Endothelial cell of umbilical vein (primary cell): ENCODE data around the gene CACNA2D3. TPM values are rescaled to one million over a fixed set of nuclear protein-coding genes. Genes with fewer than 3 reads are reported as not detected.

Experiments used
- BruUV-seq: library from RNA; stranded (reverse); fragments of 400-500 nt; replicated peaks from 2 replicates; lab custom pipeline; 2021; lab: Mats Ljungman, UMichigan
- CTCF ChIA-PET: fragments of 300-600, 350-600 bp; sonication (Branson Sonifier 250); formaldehyde crosslinking; loops from one replicate; lab custom pipeline; 2021; ENCODE audit warnings: antibody characterized with exemption, inconsistent platforms; lab: Charles Lee
- POLR2A ChIA-PET: fragments of 300-600, 350-600 bp; sonication (Branson Sonifier 250); formaldehyde crosslinking; loops from one replicate; lab custom pipeline; 2021; ENCODE audit warnings: antibody characterized with exemption, inconsistent platforms; lab: Charles Lee
- DNase-seq: peaks from one replicate; pipeline ENCODE4 v3.0.0-alpha.2; 2011; ENCODE audit warnings: low read depth, low spot score
- FAIRE-seq: peaks from 2 replicates; lab custom pipeline; 2011; peaks lifted over from hg19 to GRCh38; lab: Jason Lieb, UNC
- H2AFZ ChIP-seq: 2 replicates; pipeline ENCODE4 v1.6.0; 2012; ENCODE audit warnings: low read depth, low read length, control low read depth, inconsistent platforms
- H3K27ac ChIP-seq: 2 replicates; pipeline ENCODE4 v1.5.1; 2011; ENCODE audit warnings: low read depth, mild to moderate bottlenecking, control low read depth, low read length, moderate library complexity; ENCODE audit not compliant: insufficient read depth
- H3K27me3 ChIP-seq, 2 experiments: 2 replicates each; pipeline versions ENCODE4 v1.6.0 to v1.6.1; 2011; ENCODE audit warnings: low read length in 2 of 2, mixed read lengths in 1 of 2; ENCODE audit not compliant: control insufficient read depth in 2 of 2, insufficient read depth in 2 of 2
- H3K36me3 ChIP-seq, 2 experiments: 2 replicates in 1 of 2; 3 replicates in 1 of 2; pipeline ENCODE4 v1.5.1; 2011; ENCODE audit warnings: low read length in 2 of 2, mild to moderate bottlenecking in 1 of 2, moderate library complexity in 1 of 2; ENCODE audit not compliant: control insufficient read depth in 2 of 2, insufficient read depth in 2 of 2; ENCODE audit errors: extremely low read depth in 1 of 2
- H3K4me1 ChIP-seq: 3 replicates; pipeline ENCODE4 v1.5.1; 2011; ENCODE audit warnings: mild to moderate bottlenecking, low read length; ENCODE audit not compliant: control insufficient read depth, insufficient read depth; ENCODE audit errors: extremely low read depth
- H3K4me2 ChIP-seq: 2 replicates; pipeline ENCODE4 v1.6.1; 2011; ENCODE audit warnings: low read length, control low read depth, mixed read lengths; ENCODE audit not compliant: insufficient read depth
- H3K4me3 ChIP-seq, 3 experiments: fragments of 200-600 bp in 1 of 3; sonication (generic), shearing (Covaris generic) in 1 of 3; replicated peaks in 1 of 3; 2 replicates each; pipeline ENCODE4 v1.5.1; 2011 to 2016; ENCODE audit warnings: control low read depth in 3 of 3, low read length in 3 of 3, mild to moderate bottlenecking in 2 of 3, inconsistent platforms in 1 of 3, low read depth in 1 of 3, moderate library complexity in 1 of 3; ENCODE audit not compliant: insufficient read depth in 1 of 3
- H3K79me2 ChIP-seq: 2 replicates; pipeline ENCODE4 v1.6.0; 2012; ENCODE audit warnings: low read length, inconsistent platforms; ENCODE audit not compliant: control insufficient read depth, insufficient read depth
- H3K9ac ChIP-seq: replicated peaks from 2 replicates; pipeline ENCODE3; 2011; ENCODE audit warnings: low read length, control low read depth; ENCODE audit not compliant: insufficient read depth; ENCODE audit errors: extremely low read depth
- H3K9me1 ChIP-seq: replicated peaks from 3 replicates; pipeline ENCODE4 v1.6.0; 2011; ENCODE audit warnings: mild to moderate bottlenecking, low read length; ENCODE audit not compliant: control insufficient read depth, insufficient read depth; ENCODE audit errors: extremely low read depth
- H3K9me3 ChIP-seq: replicated peaks from 2 replicates; pipeline ENCODE4 v1.5.1; 2012; ENCODE audit warnings: low read length, inconsistent platforms; ENCODE audit not compliant: control insufficient read depth, insufficient read depth
- H4K20me1 ChIP-seq: replicated peaks from 2 replicates; pipeline ENCODE3; 2011; ENCODE audit warnings: mild to moderate bottlenecking, low read length; ENCODE audit not compliant: control insufficient read depth, insufficient read depth; ENCODE audit errors: extremely low read depth
- CTCF ChIP-seq, 2 donors: IDR thresholded peaks; 1 replicate in 1 of 2; 2 replicates in 1 of 2; pipeline ENCODE4 v1.5.1; 2011; ENCODE audit warnings: low read length in 2 of 2, mild to moderate bottlenecking in 2 of 2, moderate library complexity in 2 of 2, control low read depth in 1 of 2, inconsistent platforms in 1 of 2, low read depth in 1 of 2; ENCODE audit not compliant: insufficient read depth in 1 of 2; ENCODE audit errors: extremely low read depth in 1 of 2
- EZH2 ChIP-seq: IDR thresholded peaks from 2 replicates; pipeline ENCODE4 v1.6.1; 2012; ENCODE audit warnings: borderline replicate concordance, low read depth, mild to moderate bottlenecking, moderate library complexity, low read length, inconsistent platforms; ENCODE audit not compliant: severe bottlenecking
- FOS ChIP-seq: IDR thresholded peaks from 2 replicates; pipeline ENCODE4 v1.6.1; 2011; ENCODE audit warnings: mild to moderate bottlenecking, low read length, moderate library complexity, borderline replicate concordance; ENCODE audit not compliant: insufficient read depth
- JUN ChIP-seq: IDR thresholded peaks from 2 replicates; pipeline ENCODE4 v1.6.1; 2011; ENCODE audit warnings: borderline replicate concordance, low read depth; ENCODE audit not compliant: insufficient read length, insufficient read depth
- MYC ChIP-seq: IDR thresholded peaks from one replicate; pipeline ENCODE4 v1.6.1; 2011; ENCODE audit warnings: mild to moderate bottlenecking, low read depth, low read length
- POLR2A ChIP-seq: IDR thresholded peaks from 2 replicates; pipeline ENCODE4 v1.6.1; 2012; ENCODE audit warnings: low read depth, mild to moderate bottlenecking, control low read depth, low read length
- POLR2AphosphoS5 ChIP-seq: IDR thresholded peaks from 2 replicates; pipeline ENCODE4 v1.6.1; 2012; ENCODE audit warnings: low read depth, mild to moderate bottlenecking, control low read depth, low read length, moderate library complexity; ENCODE audit not compliant: insufficient read depth
- dilution Hi-C: fragments of 300-500 bp; cut with MboI; formaldehyde crosslinking; loops from one replicate; pipeline ENCODE4 v1.15.0; 2019; ENCODE audit warnings: low sequenced_read_pairs; ENCODE audit not compliant: extremely low pct_ligation_motif_present
- intact Hi-C: fragments of 100-400 bp; cut with micrococcal nuclease; formaldehyde crosslinking; loops from one replicate; pipeline ENCODE4 v1.10.0; 2022
- polyA plus RNA-seq, 4 experiments: library from polyadenylated mRNA; depleted of rRNA in 3 of 4; stranded (reverse) in 3 of 4; unstranded in 1 of 4; fragments of >200 nt; gene quantifications; 2 replicates each; pipeline versions ENCODE4 v1.2.1 to v1.2.3, GENCODE V29; 2011 to 2012; ENCODE audit warnings: missing spikeins in 1 of 4
- total RNA-seq: library from RNA; stranded (reverse); gene quantifications from 2 replicates; pipeline ENCODE4 v1.2.3, GENCODE V29; 2021
- TF ChIP-seq, protein P1 (sequence below): IDR thresholded peaks from 2 replicates; pipeline ENCODE4 v1.6.1; 2011; ENCODE audit not compliant: insufficient read depth, insufficient read length

The CACNA2D3 gene
- total and polyA plus RNA-seq, 2 donors (not counting 3 experiments of a cell fraction or from before 2014, with no cell fraction given), result not detected

DNA sequence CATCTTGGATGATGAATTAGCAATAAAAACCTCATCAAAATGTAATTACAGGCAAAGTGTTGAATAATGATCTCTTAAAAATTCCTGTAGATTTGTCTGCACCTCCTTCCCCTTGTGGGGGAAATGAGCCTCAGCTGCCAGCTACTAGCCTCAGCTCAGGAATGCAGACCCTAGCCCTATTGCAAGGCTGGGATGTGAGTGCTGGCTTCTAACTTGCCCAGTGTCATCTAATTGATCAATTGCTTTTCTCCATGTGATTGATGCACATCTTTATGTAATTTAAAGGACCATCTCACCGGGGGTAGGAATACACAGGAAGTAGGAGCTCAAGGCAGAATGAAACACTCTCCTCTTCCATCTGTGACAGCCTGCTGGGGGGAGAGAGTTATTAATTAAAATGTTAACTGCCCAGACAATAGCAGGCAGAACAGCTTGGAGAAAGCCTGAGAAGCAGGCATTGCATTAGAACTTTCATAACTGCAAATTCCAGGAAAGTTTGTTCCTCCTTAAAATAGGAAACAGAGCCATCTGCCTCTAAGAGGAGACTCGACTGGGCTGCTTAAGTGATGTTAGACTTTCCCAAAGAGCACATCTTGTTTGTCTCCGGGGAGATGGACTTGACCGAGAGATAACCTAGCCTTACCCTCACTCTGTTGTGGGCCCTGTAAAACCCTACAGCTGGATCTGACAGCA lies 735.9 kb downstream of the CACNA2D3 start:
- Histone ChIP-seq H3K9ac (no peak overlapping the region), H3K9me1 (no peaks in the 10 kb centered on the region), H2AFZ (no peak overlapping the region), H3K4me2 (no peak overlapping the region), H3K4me1 (no peaks in the 10 kb centered on the region), H3K9me3 (no peaks in the 10 kb centered on the region), H3K36me3 (no peaks in the 10 kb centered on the region), H3K79me2 (no peaks in the 10 kb centered on the region), H3K27ac (no peak overlapping the region), H3K27me3 (no peaks in the 10 kb centered on the region), H4K20me1 (no peaks in the 10 kb centered on the region), H3K4me3 (no peak overlapping the region)
- DNase-seq (no peak), FAIRE-seq (no peak)
- POLR2A ChIA-PET, result no interaction called here
- BruUV-seq, result no TSS peak
- dilution Hi-C loops, result no loop called here
- intact Hi-C loops, result loop anchor here (10.0 kb wide), 2 partner anchors 857 to 1037 kb away; no protein-coding TSS in a partner anchor
- TF ChIP-seq, protein P1, sequence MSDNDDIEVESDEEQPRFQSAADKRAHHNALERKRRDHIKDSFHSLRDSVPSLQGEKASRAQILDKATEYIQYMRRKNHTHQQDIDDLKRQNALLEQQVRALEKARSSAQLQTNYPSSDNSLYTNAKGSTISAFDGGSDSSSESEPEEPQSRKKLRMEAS, result no peak
- no peak for TF ChIP-seq EZH2
- TF ChIP-seq MYC, result no peak
- no peak for TF ChIP-seq POLR2AphosphoS5
- TF ChIP-seq CTCF (IDR thresholded peaks at IDR 0.05; ENCODE audit: extremely low read depth in 1 of 2, insufficient read depth in 1 of 2, low read depth in 1 of 2, low read length in 2 of 2), result no peak
- no peak for TF ChIP-seq POLR2A
- no peak for TF ChIP-seq JUN
- no peak for TF ChIP-seq FOS
- CTCF ChIA-PET, result no interaction called here
